GM04504 (cell line): ENCODE data around the gene ERAP2.

Experiments
- DNase-seq: peaks from one replicate; pipeline ENCODE4 v3.0.0-alpha.2; 2012; ENCODE audit warnings: low read depth

The ERAP2 gene

DNA sequence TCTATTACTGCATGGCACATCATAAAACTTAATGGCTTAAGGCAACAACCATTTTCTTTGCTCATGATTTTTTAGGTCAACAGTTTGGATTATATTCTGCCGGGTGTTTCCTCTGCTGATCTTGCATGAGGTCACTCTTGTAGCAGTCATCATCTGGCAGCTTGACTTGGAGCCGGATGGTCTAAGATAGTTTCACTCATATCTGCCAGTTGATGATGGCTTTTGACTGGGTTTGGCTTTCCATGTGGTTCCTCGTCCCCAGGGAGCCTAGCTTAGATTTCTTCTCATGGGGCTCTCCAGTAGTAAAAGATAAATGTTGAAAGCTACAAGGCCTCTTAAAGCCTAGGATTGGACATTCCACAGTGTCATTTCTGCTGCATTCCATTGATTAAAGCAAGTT lies 87.0 kb downstream of the ERAP2 start:
- peak; percentile 64 for DNase-seq

- DNase-seq = no peak
Measured at GRCh38 chr5:96966801-96967200, 90.5 kb downstream of the ERAP2 start.

DNA sequence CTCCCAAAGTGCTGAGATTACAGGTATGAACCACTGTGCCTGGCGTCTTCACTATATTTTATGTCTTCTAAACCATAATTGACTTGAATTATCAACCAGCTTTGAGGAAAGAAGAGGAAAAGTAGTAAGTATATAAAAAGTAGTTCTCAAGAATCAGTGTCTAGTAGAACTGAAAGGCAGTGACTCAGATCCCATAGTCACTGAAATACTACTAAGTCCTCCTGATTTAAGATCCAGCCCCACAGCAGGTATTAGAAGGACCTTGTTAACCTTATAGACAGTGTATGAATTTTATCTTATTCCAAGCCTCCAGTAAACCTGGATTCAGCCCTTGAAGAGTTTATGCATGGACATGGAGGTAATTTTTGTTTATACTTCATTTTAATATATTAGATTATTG lies 91.1 kb downstream of the ERAP2 start:
- no peak for DNase-seq

GRCh38 chr5:96968074-96968473 lies 91.8 kb downstream of the ERAP2 start:
- no peak for DNase-seq

- DNase-seq = no peak
Measured at GRCh38 chr5:96968614-96969013, 92.3 kb downstream of the ERAP2 start.
